IMR-90 (cell line): ENCODE measurements around the gene MLLT10. TPM values are rescaled to one million over a fixed set of nuclear protein-coding genes. Genes with fewer than 3 reads are reported as not detected.
A peak's percentile ranks its signal among the peaks of the same experiment; 100 is the strongest.

ENCODE experiments used
- ATAC-seq: fragments of 200-7000 bp; cut with Tn5 transposase; 2 replicates; pipeline ENCODE4 v1.9.1; 2020; ENCODE audit warnings: low read depth, mild to moderate bottlenecking, moderate library complexity
- BruUV-seq: library from RNA; stranded (reverse); fragments of 400-500 nt; replicated peaks from 2 replicates; lab custom pipeline; 2021; lab: Mats Ljungman, UMichigan
- CTCF ChIA-PET: fragments of 300-600 bp; formaldehyde crosslinking; extraction: SDS; loops from one replicate; lab custom pipeline; 2021; ENCODE audit warnings: antibody characterized with exemption; lab: Yijun Ruan, JAX
- POLR2A ChIA-PET: fragments of 300-600 bp; sonication (Branson Sonifier 250); formaldehyde crosslinking; loops from one replicate; lab custom pipeline; 2022; ENCODE audit warnings: antibody characterized with exemption; ENCODE audit not compliant: unreplicated experiment; lab: Charles Lee
- DNase-seq: peaks from one replicate; pipeline ENCODE4 v3.0.0; 2013
- H2AFZ ChIP-seq: replicated peaks from 2 replicates; pipeline ENCODE3; 2013; ENCODE audit warnings: low read length, mild to moderate bottlenecking; ENCODE audit not compliant: poor library complexity
- H2AK5ac ChIP-seq: 2 replicates; pipeline ENCODE4 v1.6.1; 2013; ENCODE audit warnings: low read depth, low read length, inconsistent platforms
- H2AK9ac ChIP-seq: replicated peaks from 2 replicates; pipeline ENCODE3; 2013; ENCODE audit warnings: mild to moderate bottlenecking, low read depth, low read length, moderate library complexity; ENCODE audit not compliant: poor library complexity
- H2BK120ac ChIP-seq: 2 replicates; pipeline ENCODE4 v1.6.1; 2013; ENCODE audit warnings: low read depth, low read length, inconsistent platforms
- H2BK15ac ChIP-seq: 3 replicates; pipeline ENCODE4 v1.6.1; 2013; ENCODE audit warnings: low read depth, low read length, inconsistent platforms
- H2BK20ac ChIP-seq: 2 replicates; pipeline ENCODE4 v1.6.1; 2013; ENCODE audit warnings: low read depth, mild to moderate bottlenecking, inconsistent platforms, low read length, moderate library complexity
- H2BK5ac ChIP-seq: 2 replicates; pipeline ENCODE4 v1.6.1; 2013; ENCODE audit warnings: mild to moderate bottlenecking, low read depth, low read length, inconsistent platforms; ENCODE audit not compliant: poor library complexity, severe bottlenecking
- H3K14ac ChIP-seq: replicated peaks from 2 replicates; pipeline ENCODE4 v1.6.1; 2013; ENCODE audit warnings: low read depth, low read length, inconsistent platforms
- H3K18ac ChIP-seq: 2 replicates; pipeline ENCODE4 v1.6.1; 2013; ENCODE audit warnings: low read depth, low read length, control low read depth
- H3K23ac ChIP-seq: 2 replicates; pipeline ENCODE4 v1.6.1; 2013; ENCODE audit warnings: low read depth, low read length, inconsistent platforms
- H3K27ac ChIP-seq: 2 replicates; pipeline ENCODE4 v1.5.1; 2013; ENCODE audit warnings: mild to moderate bottlenecking, control low read depth, low read length; ENCODE audit not compliant: insufficient read depth
- H3K27me3 ChIP-seq: 2 replicates; pipeline ENCODE4 v1.6.1; 2013; ENCODE audit warnings: low read length; ENCODE audit not compliant: control insufficient read depth, insufficient read depth
- H3K36me3 ChIP-seq: 2 replicates; pipeline ENCODE4 v1.6.1; 2013; ENCODE audit warnings: low read length, mixed read lengths; ENCODE audit not compliant: control insufficient read depth, insufficient read depth
- H3K4ac ChIP-seq: 2 replicates; pipeline ENCODE4 v1.6.1; 2013; ENCODE audit warnings: low read depth, low read length, inconsistent platforms
- H3K4me1 ChIP-seq: 2 replicates; pipeline ENCODE4 v1.6.1; 2013; ENCODE audit warnings: low read length, mixed read lengths; ENCODE audit not compliant: control insufficient read depth, insufficient read depth
- H3K4me2 ChIP-seq: 2 replicates; pipeline ENCODE4 v1.6.1; 2013; ENCODE audit warnings: low read depth, mild to moderate bottlenecking, control low read depth, low read length, moderate library complexity
- H3K4me3 ChIP-seq: 2 replicates; pipeline ENCODE4 v1.5.1; 2013; ENCODE audit warnings: low read depth, mild to moderate bottlenecking, control low read depth, low read length, moderate library complexity; ENCODE audit not compliant: insufficient read depth
- H3K56ac ChIP-seq: 2 replicates; pipeline ENCODE4 v1.6.1; 2013; ENCODE audit warnings: low read length, inconsistent platforms; ENCODE audit not compliant: insufficient read depth; ENCODE audit errors: extremely low read depth
- H3K79me1 ChIP-seq, 2 experiments: 2 replicates each; pipeline ENCODE4 v1.6.1; 2013; ENCODE audit warnings: low read length in 2 of 2, inconsistent platforms in 1 of 2, low read depth in 1 of 2
- H3K9ac ChIP-seq: 2 replicates; pipeline ENCODE4 v1.6.1; 2013; ENCODE audit warnings: low read depth, low read length, control low read depth
- H3K9me1 ChIP-seq: 2 replicates; pipeline ENCODE4 v1.6.1; 2013; ENCODE audit warnings: low read length, inconsistent platforms; ENCODE audit not compliant: insufficient read depth
- H3K9me3 ChIP-seq: 2 replicates; pipeline ENCODE4 v1.6.1; 2013; ENCODE audit warnings: low read length; ENCODE audit not compliant: control insufficient read depth, insufficient read depth
- H4K20me1 ChIP-seq: 2 replicates; pipeline ENCODE4 v1.6.1; 2013; ENCODE audit warnings: low read length, inconsistent platforms; ENCODE audit not compliant: insufficient read depth
- H4K5ac ChIP-seq: 2 replicates; pipeline ENCODE4 v1.6.1; 2013; ENCODE audit warnings: mild to moderate bottlenecking, low read depth, low read length, control low read depth
- H4K8ac ChIP-seq, 2 experiments: 2 replicates each; pipeline ENCODE4 v1.6.1; 2013; ENCODE audit warnings: low read depth in 2 of 2, low read length in 2 of 2, control low read depth in 1 of 2, inconsistent platforms in 1 of 2
- H4K91ac ChIP-seq: 2 replicates; pipeline ENCODE4 v1.6.1; 2013; ENCODE audit warnings: low read depth, low read length, inconsistent platforms; ENCODE audit not compliant: insufficient read depth
- MAFK ChIP-seq: IDR thresholded peaks from 2 replicates; pipeline ENCODE4 v1.6.1; 2012; ENCODE audit warnings: low read depth, low read length, improper control_type of control experiment
- RAD21 ChIP-seq: IDR thresholded peaks from 2 replicates; pipeline ENCODE4 v1.6.1; 2012; ENCODE audit warnings: low read length, improper control_type of control experiment
- WGBS, 2 experiments: methylation state at CpG; one replicate each; pipeline versions ENCODE4 v1.1.5 to v1.1.7; 2013; ENCODE audit warnings: missing lambda C conversion rate in 2 of 2; ENCODE audit not compliant: insufficient read length in 1 of 2; ENCODE audit errors: extremely low coverage in 2 of 2; 5-methylcytosine and 5-hydroxymethylcytosine counted together
- dilution Hi-C: fragments of 300-500 bp; cut with HindIII; formaldehyde crosslinking; loops from one replicate; pipeline ENCODE4 v1.14.3; 2018; ENCODE audit warnings: low sequenced_read_pairs; ENCODE audit not compliant: unreplicated experiment
- in situ Hi-C: fragments of 300-500 bp; cut with MboI; formaldehyde crosslinking; loops from 3 replicates; pipeline ENCODE4 v1.14.3; 2019; ENCODE audit warnings: low sequenced_read_pairs, inconsistent platforms, mixed read lengths
- intact Hi-C: fragments of 100-400 bp; cut with micrococcal nuclease; formaldehyde crosslinking; loops from 2 replicates; pipeline ENCODE4 v1.10.0; 2022
- polyA plus RNA-seq, 3 experiments: library from polyadenylated mRNA; depleted of rRNA; stranded (reverse); fragments of >200 nt; gene quantifications; 2 replicates each; pipeline ENCODE4 v1.2.3, GENCODE V29; 2012; ENCODE audit warnings: low replicate concordance in 1 of 3
- total RNA-seq: library from RNA; depleted of rRNA; stranded (reverse); fragments of >200 nt; gene quantifications from 2 replicates; pipeline ENCODE4 v1.2.3, GENCODE V29; 2012

Gene MLLT10
- total and polyA plus RNA-seq, 2 of the 4 experiments (the other 2 are of a cell fraction), result 22.5 to 29.0 TPM

- H2BK120ac ChIP-seq, result no peak overlapping the region
- H3K27ac ChIP-seq, result no peak overlapping the region
- no peak overlapping the region for H3K4me3 ChIP-seq
- no peak overlapping the region for H4K8ac ChIP-seq
- CTCF ChIA-PET, result no interaction called here
- no peak overlapping the region for H2AK5ac ChIP-seq
- no peak overlapping the region for H3K23ac ChIP-seq
- WGBS, 2 experiments, result 100% methylated on average over 1 of the region's 1 CpG; no CpG with 5 or more reads in 1 of the 2 experiments
- H3K4ac ChIP-seq, result no peak overlapping the region
- no TSS peak for BruUV-seq
- H3K56ac ChIP-seq, result no peak overlapping the region
- H2BK20ac ChIP-seq, result no peak overlapping the region
- H3K18ac ChIP-seq, result no peak overlapping the region
- H3K4me1 ChIP-seq, result no peaks in the 10 kb centered on the region
- dilution Hi-C loops (no loop called here), in situ Hi-C loops (no loop called here), intact Hi-C loops (no loop called here)
- H3K9ac ChIP-seq, result no peak overlapping the region
- H2AK9ac ChIP-seq, result no peak overlapping the region
- H3K27me3 ChIP-seq, result no peaks in the 10 kb centered on the region
- no peaks in the 10 kb centered on the region for H3K36me3 ChIP-seq
- POLR2A ChIA-PET, result no interaction called here
- H3K9me3 ChIP-seq, result no peaks in the 10 kb centered on the region
- no peak overlapping the region for H2AFZ ChIP-seq
- no peak overlapping the region for H2BK5ac ChIP-seq
- DNase-seq, result no peak
- no peak overlapping the region for H3K4me2 ChIP-seq
- no peak for ATAC-seq
- H3K9me1 ChIP-seq, result no peaks in the 10 kb centered on the region
- no peak overlapping the region for H4K91ac ChIP-seq
- no peak overlapping the region for H3K14ac ChIP-seq
- no peak for TF ChIP-seq RAD21
- TF ChIP-seq MAFK, result peak; percentile 68
- no peaks in the 10 kb centered on the region for H3K79me1 ChIP-seq
- H2BK15ac ChIP-seq, result no peak overlapping the region
- H4K20me1 ChIP-seq, result no peaks in the 10 kb centered on the region
- no peak overlapping the region for H4K5ac ChIP-seq
Observed at GRCh38 chr10:21776883-21777282, 242.9 kb downstream of the MLLT10 start.
